ENCODE measurements around the gene NELFA. TPM values are rescaled to one million over a fixed set of nuclear protein-coding genes. Genes with fewer than 3 reads are reported as not detected.

NELFA gene
- total RNA-seq, 1 donor from 2014 or later = 22.7 TPM

DNA sequence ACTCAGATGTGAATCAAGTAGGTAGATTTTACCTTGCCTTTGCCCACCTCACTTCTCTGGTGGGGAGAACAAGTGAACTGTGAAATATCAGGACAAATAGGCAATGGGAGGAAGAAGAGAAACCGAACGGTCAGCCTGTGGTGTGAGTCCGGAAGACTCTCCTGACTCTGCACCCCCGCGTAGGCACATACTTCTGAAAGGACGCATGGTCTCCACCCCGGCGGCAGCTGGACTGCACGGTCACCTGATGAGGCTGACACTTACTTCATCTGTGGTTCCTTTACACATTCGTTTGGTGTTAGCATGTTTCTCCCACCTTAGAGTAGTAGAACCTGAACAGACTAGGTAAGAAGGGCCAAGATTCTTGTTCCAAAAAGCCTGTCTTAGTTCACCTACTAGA lies 58.4 kb downstream of the NELFA start:
- Histone ChIP-seq H3K27me3 (no peaks in the 10 kb centered on the region), H3K4me3 (no peak overlapping the region), H3K36me3 (peaks cover 25% of the 10 kb centered on the region), H3K9me3 (no peaks in the 10 kb centered on the region), H3K27ac (no peak overlapping the region), H3K4me1 (no peaks in the 10 kb centered on the region)
- intact Hi-C loops (cut with DNase I) = no loop called here
- ATAC-seq (peak; percentile 19), DNase-seq (no peak)
- TF ChIP-seq, protein P1, sequence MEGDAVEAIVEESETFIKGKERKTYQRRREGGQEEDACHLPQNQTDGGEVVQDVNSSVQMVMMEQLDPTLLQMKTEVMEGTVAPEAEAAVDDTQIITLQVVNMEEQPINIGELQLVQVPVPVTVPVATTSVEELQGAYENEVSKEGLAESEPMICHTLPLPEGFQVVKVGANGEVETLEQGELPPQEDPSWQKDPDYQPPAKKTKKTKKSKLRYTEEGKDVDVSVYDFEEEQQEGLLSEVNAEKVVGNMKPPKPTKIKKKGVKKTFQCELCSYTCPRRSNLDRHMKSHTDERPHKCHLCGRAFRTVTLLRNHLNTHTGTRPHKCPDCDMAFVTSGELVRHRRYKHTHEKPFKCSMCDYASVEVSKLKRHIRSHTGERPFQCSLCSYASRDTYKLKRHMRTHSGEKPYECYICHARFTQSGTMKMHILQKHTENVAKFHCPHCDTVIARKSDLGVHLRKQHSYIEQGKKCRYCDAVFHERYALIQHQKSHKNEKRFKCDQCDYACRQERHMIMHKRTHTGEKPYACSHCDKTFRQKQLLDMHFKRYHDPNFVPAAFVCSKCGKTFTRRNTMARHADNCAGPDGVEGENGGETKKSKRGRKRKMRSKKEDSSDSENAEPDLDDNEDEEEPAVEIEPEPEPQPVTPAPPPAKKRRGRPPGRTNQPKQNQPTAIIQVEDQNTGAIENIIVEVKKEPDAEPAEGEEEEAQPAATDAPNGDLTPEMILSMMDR (IDR thresholded peaks at IDR 0.05) = no peak

DNA sequence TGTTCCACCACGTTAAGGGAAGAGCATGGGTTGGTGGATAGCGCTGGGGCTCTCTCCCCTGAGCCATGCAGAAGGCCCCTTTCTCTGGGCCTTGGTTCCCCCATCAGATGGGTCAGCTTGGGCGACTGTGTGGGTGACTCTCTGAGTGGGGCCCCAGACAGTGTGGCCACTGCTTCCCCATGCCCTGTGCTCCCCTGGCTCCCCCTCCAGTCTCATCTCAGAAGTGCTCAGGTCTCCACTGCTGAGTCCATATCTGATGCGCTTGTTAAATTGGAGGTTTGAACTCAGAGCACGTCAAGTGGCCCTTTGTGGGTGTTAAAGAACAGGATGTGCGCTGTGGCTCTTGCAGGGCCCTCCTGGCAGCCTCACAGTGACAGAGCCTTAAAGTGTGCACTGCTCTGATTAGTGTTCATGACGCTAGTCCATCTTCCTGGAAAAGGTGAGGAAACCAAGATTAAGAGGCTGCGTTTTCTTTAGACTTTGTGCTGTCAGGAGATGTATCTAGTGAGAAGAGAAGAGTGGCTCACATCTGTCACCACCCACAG lies 59.8 kb downstream of the NELFA start:
- Histone ChIP-seq H3K27me3 (no peaks in the 10 kb centered on the region), H3K4me1 (no peaks in the 10 kb centered on the region), H3K4me3 (no peak overlapping the region), H3K27ac (no peak overlapping the region), H3K36me3 (peaks cover 14% of the 10 kb centered on the region), H3K9me3 (no peaks in the 10 kb centered on the region)
- TF ChIP-seq, protein P1 (IDR thresholded peaks at IDR 0.05) = no peak
- ATAC-seq (peak; percentile 58), DNase-seq (no peak)
- intact Hi-C loops (cut with DNase I) = no loop called here

DNA sequence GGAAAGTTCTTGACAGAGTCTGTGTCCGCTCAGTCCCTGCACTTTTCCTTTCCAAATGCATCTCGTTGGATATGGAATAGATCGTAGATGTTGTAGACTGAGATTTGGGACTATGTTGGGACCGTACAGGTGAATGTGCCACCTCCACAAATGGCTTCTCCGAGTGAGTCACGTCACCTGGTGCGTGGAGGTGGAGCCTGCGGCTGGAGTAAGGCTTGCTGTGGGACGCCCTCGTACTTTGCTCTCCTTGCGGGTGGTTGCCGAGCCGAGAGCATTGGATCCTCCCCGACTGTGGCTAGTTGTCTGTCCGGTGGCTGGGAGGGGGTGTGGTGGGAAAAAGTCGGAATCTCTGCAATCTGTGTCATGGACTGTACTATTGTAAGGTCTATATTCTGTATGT lies 60.5 kb downstream of the NELFA start:
- TF ChIP-seq, protein P1 (IDR thresholded peaks at IDR 0.05) = no peak
- no peaks in the 10 kb centered on the region for H3K9me3 ChIP-seq
- no peak overlapping the region for H3K4me3 ChIP-seq
- DNase-seq (no peak), ATAC-seq (no peak)
- H3K36me3 ChIP-seq = peaks cover 10% of the 10 kb centered on the region
- H3K27ac ChIP-seq = no peak overlapping the region
- H3K27me3 ChIP-seq = no peaks in the 10 kb centered on the region
- intact Hi-C loops (cut with DNase I) = no loop called here
- no peaks in the 10 kb centered on the region for H3K4me1 ChIP-seq

DNA sequence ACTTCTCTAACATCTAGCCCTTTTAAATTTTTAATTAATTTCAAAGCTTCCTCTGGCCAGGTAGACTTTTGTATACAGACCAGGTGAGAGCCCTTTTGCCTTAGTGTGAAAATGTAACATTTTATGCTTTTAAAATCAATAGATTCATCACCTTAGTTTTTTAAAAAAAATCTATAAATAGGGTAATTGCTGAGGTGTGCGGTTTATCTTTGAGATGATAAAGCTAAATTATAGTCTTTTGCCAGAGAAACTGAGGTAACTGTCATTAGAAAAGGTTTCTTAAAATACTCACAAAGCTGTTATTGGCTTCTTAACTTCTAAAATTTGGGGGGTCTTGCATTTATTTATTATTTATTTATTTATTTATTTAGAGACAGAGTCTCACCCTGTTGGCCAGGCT lies 62.9 kb downstream of the NELFA start:
- intact Hi-C loops (cut with DNase I) = no loop called here
- Histone ChIP-seq H3K27me3 (no peaks in the 10 kb centered on the region), H3K27ac (no peak overlapping the region), H3K9me3 (no peaks in the 10 kb centered on the region), H3K4me3 (no peak overlapping the region), H3K4me1 (no peaks in the 10 kb centered on the region), H3K36me3 (peaks cover 19% of the 10 kb centered on the region)
- ATAC-seq (no peak), DNase-seq (no peak)
- TF ChIP-seq, protein P1 (IDR thresholded peaks at IDR 0.05) = no peak

DNA sequence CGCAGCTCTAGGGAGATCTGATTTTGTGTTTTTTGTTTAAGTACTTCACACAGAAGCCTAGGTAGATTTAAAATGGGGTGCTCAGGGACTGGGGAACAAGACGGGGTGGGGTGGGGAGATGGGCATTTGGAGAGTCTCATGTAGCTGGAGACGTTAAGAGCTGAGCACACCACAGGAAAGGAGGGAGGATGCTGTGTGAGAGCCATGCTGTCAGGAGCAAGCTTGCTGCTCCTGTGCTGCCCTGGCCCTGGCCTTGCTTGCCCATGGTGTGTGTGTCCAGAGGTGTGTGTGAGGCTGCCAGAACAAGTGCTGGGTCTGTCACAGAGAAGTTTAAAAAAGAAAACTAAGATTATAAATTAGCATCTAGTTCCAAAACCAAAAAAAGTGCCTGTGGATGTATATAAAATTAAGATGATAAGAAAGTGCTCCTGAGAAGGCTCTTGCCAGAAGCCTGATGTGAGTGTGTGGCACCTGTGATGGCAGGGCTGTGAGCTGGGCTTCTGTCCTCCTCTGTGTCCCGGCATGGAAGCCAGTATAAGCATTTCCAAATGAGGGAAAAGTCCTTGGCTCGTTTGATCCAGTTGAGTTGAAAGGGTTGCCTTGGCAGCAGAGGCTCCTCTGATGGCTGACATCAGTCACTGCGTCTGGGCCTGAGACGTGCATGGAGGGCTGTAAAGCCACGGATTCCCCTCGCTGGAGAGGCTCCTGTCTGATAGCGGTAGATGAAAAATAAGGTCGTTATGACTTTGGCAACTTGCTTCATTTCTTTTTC lies 63.5 kb downstream of the NELFA start:
- TF ChIP-seq, protein P1 (IDR thresholded peaks at IDR 0.05) = no peak
- H3K4me3 ChIP-seq = no peak overlapping the region

More for the DNA sequence above, 63.5 kb downstream of the NELFA start:
- Histone ChIP-seq H3K4me1 (no peaks in the 10 kb centered on the region), H3K9me3 (no peaks in the 10 kb centered on the region), H3K27ac (no peak overlapping the region), H3K27me3 (no peaks in the 10 kb centered on the region), H3K36me3 (peaks cover 20% of the 10 kb centered on the region)
- ATAC-seq (no peak), DNase-seq (no peak)
- intact Hi-C loops (cut with DNase I) = no loop called here

All from upper lobe of right lung (tissue), 1 donor.